Measurements from ENCODE around the gene CHL1. TPM values are rescaled to one million over a fixed set of nuclear protein-coding genes. Genes with fewer than 3 reads are reported as not detected.

Gene CHL1
- total and polyA plus RNA-seq, 2 donors (not counting 1 experiment from before 2014, with no cell fraction given) = 6.2 to 18.0 TPM

DNA sequence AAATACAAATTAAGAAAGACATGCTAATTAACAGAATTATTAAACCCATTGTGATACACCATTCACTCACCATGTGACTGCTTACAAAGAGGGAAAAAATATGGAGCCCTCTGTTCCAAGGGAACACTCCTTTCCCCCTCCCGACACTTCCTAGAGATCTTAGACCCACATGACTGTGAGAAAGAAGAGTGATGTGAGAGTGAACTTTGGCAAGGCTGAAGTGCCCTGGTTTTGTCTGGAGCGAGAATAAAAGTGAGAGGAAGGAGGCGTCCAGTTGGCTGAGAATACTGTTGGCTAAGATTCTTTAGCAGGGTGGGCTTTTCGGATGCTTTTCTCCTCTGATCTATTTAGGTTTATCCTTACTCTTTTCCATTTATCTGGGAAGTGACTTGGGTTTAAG is 14.1 kb downstream of the CHL1 start:
- CTCF ChIA-PET = no interaction called here
- TF ChIP-seq EZH2 (IDR thresholded peaks at IDR 0.05; ENCODE audit: borderline replicate concordance, insufficient read depth, low read depth, low read length, poor library complexity, severe bottlenecking) = no peak
- TF ChIP-seq, protein P1, sequence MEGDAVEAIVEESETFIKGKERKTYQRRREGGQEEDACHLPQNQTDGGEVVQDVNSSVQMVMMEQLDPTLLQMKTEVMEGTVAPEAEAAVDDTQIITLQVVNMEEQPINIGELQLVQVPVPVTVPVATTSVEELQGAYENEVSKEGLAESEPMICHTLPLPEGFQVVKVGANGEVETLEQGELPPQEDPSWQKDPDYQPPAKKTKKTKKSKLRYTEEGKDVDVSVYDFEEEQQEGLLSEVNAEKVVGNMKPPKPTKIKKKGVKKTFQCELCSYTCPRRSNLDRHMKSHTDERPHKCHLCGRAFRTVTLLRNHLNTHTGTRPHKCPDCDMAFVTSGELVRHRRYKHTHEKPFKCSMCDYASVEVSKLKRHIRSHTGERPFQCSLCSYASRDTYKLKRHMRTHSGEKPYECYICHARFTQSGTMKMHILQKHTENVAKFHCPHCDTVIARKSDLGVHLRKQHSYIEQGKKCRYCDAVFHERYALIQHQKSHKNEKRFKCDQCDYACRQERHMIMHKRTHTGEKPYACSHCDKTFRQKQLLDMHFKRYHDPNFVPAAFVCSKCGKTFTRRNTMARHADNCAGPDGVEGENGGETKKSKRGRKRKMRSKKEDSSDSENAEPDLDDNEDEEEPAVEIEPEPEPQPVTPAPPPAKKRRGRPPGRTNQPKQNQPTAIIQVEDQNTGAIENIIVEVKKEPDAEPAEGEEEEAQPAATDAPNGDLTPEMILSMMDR (IDR thresholded peaks at IDR 0.05) = no peak

GRCh38 chr3:212432-212831 is 15.9 kb downstream of the CHL1 start:
- no peak overlapping the region for H3K4me3 ChIP-seq (ENCODE audit: control extremely low read depth in 1 of 5, extremely low read depth in 1 of 5, insufficient read depth in 1 of 5, low read depth in 2 of 5, low read length in 4 of 5)
- H3K27ac ChIP-seq (ENCODE audit: low read length in 2 of 2) = peak overlapping the region; percentile 22 to 55
- no peaks in the 10 kb centered on the region for H3K9me3 ChIP-seq (ENCODE audit: control extremely low read depth in 1 of 3, control insufficient read depth in 2 of 3, insufficient read depth in 1 of 3, low read length in 2 of 3)
- no peaks in the 10 kb centered on the region for H3K9me3 Mint-ChIP-seq (ENCODE audit: insufficient read depth)
- WGBS (ENCODE audit: insufficient coverage) = 12% methylated on average over 4 of the region's 4 CpGs
- intact Hi-C loops (cut with micrococcal nuclease) = loop anchor here (1.0 to 2.0 kb wide), 2 partner anchors 11 to 66 kb away; no protein-coding TSS in a partner anchor
- peak overlapping the region; percentile 21 for H3K9ac ChIP-seq (ENCODE audit: low read length)
- H3K27me3 ChIP-seq (replicated peaks in 1 of 4; ENCODE audit: control extremely low read depth in 1 of 4, control insufficient read depth in 3 of 4, insufficient read depth in 4 of 4, low read length in 3 of 4) = no peaks in the 10 kb centered on the region
- H3K4me2 ChIP-seq (replicated peaks; ENCODE audit: low read depth, low read length, poor library complexity, severe bottlenecking) = peak overlapping the region; percentile 39
- no peak for TF ChIP-seq EZH2 (IDR thresholded peaks at IDR 0.05; ENCODE audit: borderline replicate concordance, insufficient read depth, low read depth, low read length, poor library complexity, severe bottlenecking)
- TF ChIP-seq, protein P1 (IDR thresholded peaks at IDR 0.05) = no peak
- peak overlapping the region; percentile 82 for H3K27ac Mint-ChIP-seq
- H3K4me1 Mint-ChIP-seq = peaks cover 17% of the 10 kb centered on the region
- no peaks in the 10 kb centered on the region for H3K36me3 ChIP-seq (replicated peaks in 1 of 2; ENCODE audit: control extremely low read depth in 1 of 2, control insufficient read depth in 1 of 2, extremely low read depth in 1 of 2, insufficient read depth in 2 of 2, low read length in 1 of 2)
- H2AFZ ChIP-seq (ENCODE audit: insufficient read depth, low read depth, low read length, poor library complexity, severe bottlenecking) = peak overlapping the region; percentile 55
- peaks cover 16% of the 10 kb centered on the region in 2 donors for H3K4me1 ChIP-seq (ENCODE audit: control insufficient read depth in 2 of 2, insufficient read depth in 2 of 2, low read length in 2 of 2)
- peak; percentile 76 for ATAC-seq (ENCODE audit: low read depth)
- H3K4me3 Mint-ChIP-seq = peak overlapping the region; percentile 57
- H4K20me1 ChIP-seq (ENCODE audit: control insufficient read depth, insufficient read depth, low read length, poor library complexity, severe bottlenecking) = no peaks in the 10 kb centered on the region
- POLR2A ChIA-PET = no interaction called here
- DNase-seq = peak; percentile 80
- CTCF ChIA-PET = no interaction called here
- H3K27me3 Mint-ChIP-seq = no peaks in the 10 kb centered on the region
- no peaks in the 10 kb centered on the region for H3K79me2 ChIP-seq (ENCODE audit: control insufficient read depth, insufficient read depth, low read length)

More for the DNA sequence above, 14.1 kb downstream of the CHL1 start:
- Mint-ChIP-seq H3K27me3 (peaks cover under 1% of the 10 kb centered on the region), H3K4me3 (no peak overlapping the region), H3K27ac (peak overlapping the region; percentile 5), H3K4me1 (peaks cover 12% of the 10 kb centered on the region), H3K9me3 (ENCODE audit: insufficient read depth) (no peaks in the 10 kb centered on the region)
- DNase-seq = no peak
- ATAC-seq (ENCODE audit: low read depth) = no peak
- no peak overlapping the region for H3K9ac ChIP-seq (ENCODE audit: low read length)
- no peaks in the 10 kb centered on the region for H3K36me3 ChIP-seq (replicated peaks in 1 of 2; ENCODE audit: control extremely low read depth in 1 of 2, control insufficient read depth in 1 of 2, extremely low read depth in 1 of 2, insufficient read depth in 2 of 2, low read length in 1 of 2)
- H4K20me1 ChIP-seq (ENCODE audit: control insufficient read depth, insufficient read depth, low read length, poor library complexity, severe bottlenecking) = no peaks in the 10 kb centered on the region
- intact Hi-C loops (cut with micrococcal nuclease) = no loop called here
- H3K27ac ChIP-seq (ENCODE audit: low read length in 2 of 2) = no peak overlapping the region
- H3K27me3 ChIP-seq (replicated peaks in 1 of 4; ENCODE audit: control extremely low read depth in 1 of 4, control insufficient read depth in 3 of 4, insufficient read depth in 4 of 4, low read length in 3 of 4) = no peaks in the 10 kb centered on the region
- no CpG with 5 or more reads among the region's 4 CpGs for WGBS (ENCODE audit: insufficient coverage)
- no peak overlapping the region for H2AFZ ChIP-seq (ENCODE audit: insufficient read depth, low read depth, low read length, poor library complexity, severe bottlenecking)
- peaks cover 11% of the 10 kb centered on the region in 2 donors for H3K4me1 ChIP-seq (ENCODE audit: control insufficient read depth in 2 of 2, insufficient read depth in 2 of 2, low read length in 2 of 2)
- no peaks in the 10 kb centered on the region for H3K9me3 ChIP-seq (ENCODE audit: control extremely low read depth in 1 of 3, control insufficient read depth in 2 of 3, insufficient read depth in 1 of 3, low read length in 2 of 3)
- H3K4me3 ChIP-seq (ENCODE audit: control extremely low read depth in 1 of 5, extremely low read depth in 1 of 5, insufficient read depth in 1 of 5, low read depth in 2 of 5, low read length in 4 of 5) = no peak overlapping the region
- H3K4me2 ChIP-seq (replicated peaks; ENCODE audit: low read depth, low read length, poor library complexity, severe bottlenecking) = no peak overlapping the region
- H3K79me2 ChIP-seq (ENCODE audit: control insufficient read depth, insufficient read depth, low read length) = no peaks in the 10 kb centered on the region
- POLR2A ChIA-PET = no interaction called here
